Medulla oblongata (tissue), 1 donor: ENCODE data around the gene C5orf58.
A peak's percentile ranks its signal among the peaks of the same experiment; 100 is the strongest.
"Not testable (repeated sequence)": the region's sequence is repeated elsewhere in the genome, so short reads cannot be mapped to it uniquely, and the experiment has no call there.

Source experiments
- DNase-seq: peaks from one replicate; pipeline ENCODE4 v3.0.0-alpha.2; 2015; ENCODE audit errors: extremely low spot score

The C5orf58 gene

GRCh38 chr5:170223906-170224305 lies 8.9 kb upstream of the C5orf58 start:
- no peak for DNase-seq

GRCh38 chr5:170225326-170226128 lies 7.3 kb upstream of the C5orf58 start:
- DNase-seq = peak; percentile 92

GRCh38 chr5:170226129-170226615 lies 6.6 kb upstream of the C5orf58 start:
- DNase-seq = no peak

- no peak for DNase-seq
Observed at GRCh38 chr5:170226661-170227060, 6.1 kb upstream of the C5orf58 start.

- no peak for DNase-seq
Observed at GRCh38 chr5:170228762-170229435, 3.9 kb upstream of the C5orf58 start.

GRCh38 chr5:170233358-170233892 lies 640 bp downstream of the C5orf58 start:
- no peak for DNase-seq

- DNase-seq = no peak
Observed at GRCh38 chr5:170235876-170236864, 3.4 kb downstream of the C5orf58 start.

- no peak for DNase-seq
Observed at GRCh38 chr5:170238456-170239196, 5.8 kb downstream of the C5orf58 start.

- not testable (repeated sequence) for DNase-seq
Observed at GRCh38 chr5:170245436-170245835, 12.7 kb downstream of the C5orf58 start.

GRCh38 chr5:170246126-170246870 lies 13.5 kb downstream of the C5orf58 start:
- DNase-seq = no peak

GRCh38 chr5:170247363-170247762 lies 14.6 kb downstream of the C5orf58 start:
- DNase-seq = no peak

- DNase-seq = no peak
Observed at GRCh38 chr5:170248172-170248930, 15.6 kb downstream of the C5orf58 start.

GRCh38 chr5:170248931-170249227 lies 16.1 kb downstream of the C5orf58 start:
- not testable (repeated sequence) for DNase-seq

GRCh38 chr5:170249355-170249754 lies 16.6 kb downstream of the C5orf58 start:
- no peak for DNase-seq

GRCh38 chr5:170250810-170251317 lies 18.1 kb downstream of the C5orf58 start:
- no peak for DNase-seq

- DNase-seq = no peak
Observed at GRCh38 chr5:170251462-170251861, 18.7 kb downstream of the C5orf58 start.

GRCh38 chr5:170252109-170252508 lies 19.3 kb downstream of the C5orf58 start:
- no peak for DNase-seq

GRCh38 chr5:170252720-170253350 lies 20.1 kb downstream of the C5orf58 start:
- DNase-seq = no peak

GRCh38 chr5:170254056-170254455 lies 21.3 kb downstream of the C5orf58 start:
- DNase-seq = no peak
